HepG2 (cell line): Measurements from ENCODE around the gene CPVL. TPM values are rescaled to one million over a fixed set of nuclear protein-coding genes. Genes with fewer than 3 reads are reported as not detected.

ENCODE experiments used
- CAMTA2 ChIP-seq: sonication (generic); formaldehyde crosslinking; IDR thresholded peaks from 2 replicates; pipeline ENCODE4 v1.4.0; 2020; ENCODE audit warnings: mild to moderate bottlenecking, missing genetic modification reagents, borderline replicate concordance
- EHMT2 ChIP-seq: fragments of 200-600 bp; sonication (generic); IDR thresholded peaks from 2 replicates; pipeline ENCODE4 v1.7.0; 2017; ENCODE audit warnings: antibody characterized with exemption, low read depth, low read length, borderline replicate concordance
- KMT2A ChIP-seq: sonication (generic); formaldehyde crosslinking; IDR thresholded peaks from 2 replicates; pipeline ENCODE4 v1.4.0; 2020; ENCODE audit warnings: missing genetic modification reagents
- MIXL1 ChIP-seq: IDR thresholded peaks from 2 replicates; pipeline ENCODE4 v1.6.1; 2016
- NR1H2 ChIP-seq: sonication (generic); formaldehyde crosslinking; IDR thresholded peaks from 2 replicates; pipeline ENCODE4 v1.8.1; 2022; ENCODE audit warnings: low read depth, missing genetic modification reagents, borderline replicate concordance
- POGZ ChIP-seq: sonication (generic); formaldehyde crosslinking; IDR thresholded peaks from 2 replicates; pipeline ENCODE4 v1.4.0; 2020; ENCODE audit warnings: mild to moderate bottlenecking, missing genetic modification reagents
- RBFOX2 ChIP-seq: fragments of 200-400 bp; formaldehyde crosslinking; IDR thresholded peaks from 2 replicates; pipeline ENCODE4 v1.6.1; 2017; ENCODE audit warnings: low read depth, mild to moderate bottlenecking, low read length
- SP2 ChIP-seq: sonication (generic); formaldehyde crosslinking; IDR thresholded peaks from 2 replicates; pipeline ENCODE4 v1.5.1; 2020; ENCODE audit warnings: mild to moderate bottlenecking, missing genetic modification reagents
- SRSF4 ChIP-seq: fragments of 200-400 bp; formaldehyde crosslinking; IDR thresholded peaks from one replicate; pipeline ENCODE4 v1.6.1; 2018; ENCODE audit warnings: mild to moderate bottlenecking, low read depth, low read length, moderate library complexity; ENCODE audit not compliant: poor library complexity, severe bottlenecking
- ZMYM2 ChIP-seq: sonication (generic); formaldehyde crosslinking; IDR thresholded peaks from 2 replicates; pipeline ENCODE4 v1.8.0; 2022; ENCODE audit warnings: mild to moderate bottlenecking, missing genetic modification reagents
- ZMYM4 ChIP-seq: sonication (generic); formaldehyde crosslinking; IDR thresholded peaks from 2 replicates; pipeline ENCODE4 v1.8.1; 2023; ENCODE audit warnings: mild to moderate bottlenecking, missing genetic modification reagents
- polyA plus RNA-seq, 8 experiments: library from polyadenylated mRNA; depleted of rRNA in 3 of 8; stranded (reverse) in 7 of 8; unstranded in 1 of 8; fragments of >200 nt; fragmentation: Illumina TruSeq in 4 of 8; extraction: Trizol in 4 of 8; gene quantifications; 2 replicates each; pipeline versions ENCODE4 v1.2.1 to v1.2.3, GENCODE V29; 2011 to 2016; ENCODE audit warnings: low read depth in 4 of 8, missing spikeins in 1 of 8, mixed read lengths in 1 of 8; ENCODE audit not compliant: insufficient read depth in 1 of 8
- total RNA-seq, 5 experiments: library from RNA; depleted of rRNA; stranded (reverse); fragments of >200 nt; fragmentation: Illumina TruSeq; extraction: Trizol; gene quantifications; 2 replicates each; pipeline ENCODE4 v1.2.3, GENCODE V29; 2016; ENCODE audit warnings: low read depth in 1 of 5
- TF ChIP-seq, protein P1 (sequence below), 2 experiments: sonication (generic) in 1 of 2; formaldehyde crosslinking in 1 of 2; IDR thresholded peaks; 2 replicates each; pipeline versions ENCODE4 v1.4.0 to v1.6.1; 2018 to 2020; ENCODE audit warnings: missing genetic modification reagents in 2 of 2, borderline replicate concordance in 1 of 2, low read depth in 1 of 2, mild to moderate bottlenecking in 1 of 2, missing biosample characterization in 1 of 2
- TF ChIP-seq, protein P2 (sequence below): IDR thresholded peaks from 2 replicates; pipeline ENCODE4 v1.6.1; 2016; ENCODE audit warnings: missing compliant biosample characterization, missing genetic modification reagents, borderline replicate concordance
- TF ChIP-seq, protein P3 (sequence below): sonication (generic); formaldehyde crosslinking; IDR thresholded peaks from 2 replicates; pipeline ENCODE4 v1.5.0; 2020; ENCODE audit warnings: mild to moderate bottlenecking, missing genetic modification reagents, borderline replicate concordance
- TF ChIP-seq, protein P4 (sequence below): sonication (generic); formaldehyde crosslinking; IDR thresholded peaks from 2 replicates; pipeline ENCODE4 v1.4.0; 2020; ENCODE audit warnings: missing genetic modification reagents

CPVL gene
- total and polyA plus RNA-seq, 2 of the 13 experiments (the other 11 are each of a cell fraction or from before 2014, with no cell fraction given), result 59.2 to 294 TPM

DNA sequence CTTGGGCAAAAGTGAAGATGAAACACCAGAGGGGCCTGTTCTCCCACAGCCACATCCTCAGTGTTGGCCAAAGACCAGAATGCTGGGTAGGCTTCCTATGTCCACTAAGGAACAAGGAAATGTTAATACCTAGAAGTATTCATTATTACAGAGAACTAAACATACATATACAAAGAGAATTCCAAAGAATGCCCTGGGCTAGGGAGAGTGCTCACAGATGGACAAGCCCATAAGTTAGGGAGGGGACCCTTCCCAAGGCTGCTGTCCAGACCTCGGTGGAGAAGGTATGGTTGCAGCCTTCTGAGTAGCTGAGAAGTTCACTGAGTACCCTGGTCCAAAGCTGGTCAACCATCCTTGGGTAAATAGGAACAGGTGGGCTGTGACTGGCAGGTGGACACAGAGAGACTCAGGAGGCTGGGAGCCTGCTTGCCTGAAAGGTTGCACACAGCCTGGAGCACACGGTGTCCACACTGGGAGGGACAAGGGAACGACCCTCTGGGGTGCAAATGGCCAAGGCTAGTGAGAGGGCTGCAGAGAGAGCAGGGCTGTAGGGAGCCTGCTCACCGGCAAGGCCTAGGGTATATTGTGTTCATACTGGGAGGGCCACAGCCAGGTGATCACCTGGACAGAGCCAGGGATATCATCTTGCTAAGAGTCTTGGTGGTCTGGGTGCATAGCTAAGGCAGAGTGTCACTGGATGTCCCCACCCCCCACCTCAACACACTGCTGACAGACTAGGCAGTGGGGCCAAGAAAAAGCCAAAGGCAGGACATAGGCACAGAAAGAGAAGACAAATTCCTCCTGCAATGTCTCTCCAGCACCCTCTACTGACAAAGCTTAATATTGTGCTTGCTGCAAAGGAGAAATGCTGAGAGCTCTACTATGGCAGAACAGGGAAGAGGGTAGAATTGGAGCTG is 40.3 kb downstream of the CPVL start (continued):
- TF ChIP-seq, protein P1, sequence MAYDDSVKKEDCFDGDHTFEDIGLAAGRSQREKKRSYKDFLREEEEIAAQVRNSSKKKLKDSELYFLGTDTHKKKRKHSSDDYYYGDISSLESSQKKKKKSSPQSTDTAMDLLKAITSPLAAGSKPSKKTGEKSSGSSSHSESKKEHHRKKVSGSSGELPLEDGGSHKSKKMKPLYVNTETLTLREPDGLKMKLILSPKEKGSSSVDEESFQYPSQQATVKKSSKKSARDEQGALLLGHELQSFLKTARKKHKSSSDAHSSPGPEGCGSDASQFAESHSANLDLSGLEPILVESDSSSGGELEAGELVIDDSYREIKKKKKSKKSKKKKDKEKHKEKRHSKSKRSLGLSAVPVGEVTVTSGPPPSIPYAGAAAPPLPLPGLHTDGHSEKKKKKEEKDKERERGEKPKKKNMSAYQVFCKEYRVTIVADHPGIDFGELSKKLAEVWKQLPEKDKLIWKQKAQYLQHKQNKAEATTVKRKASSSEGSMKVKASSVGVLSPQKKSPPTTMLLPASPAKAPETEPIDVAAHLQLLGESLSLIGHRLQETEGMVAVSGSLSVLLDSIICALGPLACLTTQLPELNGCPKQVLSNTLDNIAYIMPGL (CRISPR knock-in tag; IDR thresholded peaks at IDR 0.05; ENCODE audit: borderline replicate concordance in 1 of 2, low read depth in 1 of 2), result no peak
- no peak for TF ChIP-seq NR1H2 (CRISPR knock-in tag)
- TF ChIP-seq KMT2A (CRISPR knock-in tag), result no peak
- no peak for TF ChIP-seq POGZ
- TF ChIP-seq RBFOX2, result no peak
- TF ChIP-seq ZMYM4 (CRISPR knock-in tag), result 0 out of 2 replicates have a peak, but pooled peaks have one; percentile 30
- TF ChIP-seq CAMTA2, result no peak
- TF ChIP-seq ZMYM2 (CRISPR knock-in tag), result no peak
- TF ChIP-seq EHMT2, result no peak
- TF ChIP-seq MIXL1 (CRISPR knock-in tag), result peak; percentile 30; the same call in 1 of the 2 replicates
- no peak for TF ChIP-seq SRSF4
- TF ChIP-seq, protein P2, sequence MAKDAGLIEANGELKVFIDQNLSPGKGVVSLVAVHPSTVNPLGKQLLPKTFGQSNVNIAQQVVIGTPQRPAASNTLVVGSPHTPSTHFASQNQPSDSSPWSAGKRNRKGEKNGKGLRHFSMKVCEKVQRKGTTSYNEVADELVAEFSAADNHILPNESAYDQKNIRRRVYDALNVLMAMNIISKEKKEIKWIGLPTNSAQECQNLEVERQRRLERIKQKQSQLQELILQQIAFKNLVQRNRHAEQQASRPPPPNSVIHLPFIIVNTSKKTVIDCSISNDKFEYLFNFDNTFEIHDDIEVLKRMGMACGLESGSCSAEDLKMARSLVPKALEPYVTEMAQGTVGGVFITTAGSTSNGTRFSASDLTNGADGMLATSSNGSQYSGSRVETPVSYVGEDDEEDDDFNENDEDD (CRISPR knock-in tag), result no peak
- TF ChIP-seq, protein P3, sequence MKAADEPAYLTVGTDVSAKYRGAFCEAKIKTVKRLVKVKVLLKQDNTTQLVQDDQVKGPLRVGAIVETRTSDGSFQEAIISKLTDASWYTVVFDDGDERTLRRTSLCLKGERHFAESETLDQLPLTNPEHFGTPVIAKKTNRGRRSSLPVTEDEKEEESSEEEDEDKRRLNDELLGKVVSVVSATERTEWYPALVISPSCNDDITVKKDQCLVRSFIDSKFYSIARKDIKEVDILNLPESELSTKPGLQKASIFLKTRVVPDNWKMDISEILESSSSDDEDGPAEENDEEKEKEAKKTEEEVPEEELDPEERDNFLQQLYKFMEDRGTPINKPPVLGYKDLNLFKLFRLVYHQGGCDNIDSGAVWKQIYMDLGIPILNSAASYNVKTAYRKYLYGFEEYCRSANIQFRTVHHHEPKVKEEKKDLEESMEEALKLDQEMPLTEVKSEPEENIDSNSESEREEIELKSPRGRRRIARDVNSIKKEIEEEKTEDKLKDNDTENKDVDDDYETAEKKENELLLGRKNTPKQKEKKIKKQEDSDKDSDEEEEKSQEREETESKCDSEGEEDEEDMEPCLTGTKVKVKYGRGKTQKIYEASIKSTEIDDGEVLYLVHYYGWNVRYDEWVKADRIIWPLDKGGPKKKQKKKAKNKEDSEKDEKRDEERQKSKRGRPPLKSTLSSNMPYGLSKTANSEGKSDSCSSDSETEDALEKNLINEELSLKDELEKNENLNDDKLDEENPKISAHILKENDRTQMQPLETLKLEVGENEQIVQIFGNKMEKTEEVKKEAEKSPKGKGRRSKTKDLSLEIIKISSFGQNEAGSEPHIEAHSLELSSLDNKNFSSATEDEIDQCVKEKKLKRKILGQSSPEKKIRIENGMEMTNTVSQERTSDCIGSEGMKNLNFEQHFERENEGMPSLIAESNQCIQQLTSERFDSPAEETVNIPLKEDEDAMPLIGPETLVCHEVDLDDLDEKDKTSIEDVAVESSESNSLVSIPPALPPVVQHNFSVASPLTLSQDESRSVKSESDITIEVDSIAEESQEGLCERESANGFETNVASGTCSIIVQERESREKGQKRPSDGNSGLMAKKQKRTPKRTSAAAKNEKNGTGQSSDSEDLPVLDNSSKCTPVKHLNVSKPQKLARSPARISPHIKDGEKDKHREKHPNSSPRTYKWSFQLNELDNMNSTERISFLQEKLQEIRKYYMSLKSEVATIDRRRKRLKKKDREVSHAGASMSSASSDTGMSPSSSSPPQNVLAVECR, result 0 out of 2 replicates have a peak, but pooled peaks have one; percentile 32
- TF ChIP-seq, protein P4, sequence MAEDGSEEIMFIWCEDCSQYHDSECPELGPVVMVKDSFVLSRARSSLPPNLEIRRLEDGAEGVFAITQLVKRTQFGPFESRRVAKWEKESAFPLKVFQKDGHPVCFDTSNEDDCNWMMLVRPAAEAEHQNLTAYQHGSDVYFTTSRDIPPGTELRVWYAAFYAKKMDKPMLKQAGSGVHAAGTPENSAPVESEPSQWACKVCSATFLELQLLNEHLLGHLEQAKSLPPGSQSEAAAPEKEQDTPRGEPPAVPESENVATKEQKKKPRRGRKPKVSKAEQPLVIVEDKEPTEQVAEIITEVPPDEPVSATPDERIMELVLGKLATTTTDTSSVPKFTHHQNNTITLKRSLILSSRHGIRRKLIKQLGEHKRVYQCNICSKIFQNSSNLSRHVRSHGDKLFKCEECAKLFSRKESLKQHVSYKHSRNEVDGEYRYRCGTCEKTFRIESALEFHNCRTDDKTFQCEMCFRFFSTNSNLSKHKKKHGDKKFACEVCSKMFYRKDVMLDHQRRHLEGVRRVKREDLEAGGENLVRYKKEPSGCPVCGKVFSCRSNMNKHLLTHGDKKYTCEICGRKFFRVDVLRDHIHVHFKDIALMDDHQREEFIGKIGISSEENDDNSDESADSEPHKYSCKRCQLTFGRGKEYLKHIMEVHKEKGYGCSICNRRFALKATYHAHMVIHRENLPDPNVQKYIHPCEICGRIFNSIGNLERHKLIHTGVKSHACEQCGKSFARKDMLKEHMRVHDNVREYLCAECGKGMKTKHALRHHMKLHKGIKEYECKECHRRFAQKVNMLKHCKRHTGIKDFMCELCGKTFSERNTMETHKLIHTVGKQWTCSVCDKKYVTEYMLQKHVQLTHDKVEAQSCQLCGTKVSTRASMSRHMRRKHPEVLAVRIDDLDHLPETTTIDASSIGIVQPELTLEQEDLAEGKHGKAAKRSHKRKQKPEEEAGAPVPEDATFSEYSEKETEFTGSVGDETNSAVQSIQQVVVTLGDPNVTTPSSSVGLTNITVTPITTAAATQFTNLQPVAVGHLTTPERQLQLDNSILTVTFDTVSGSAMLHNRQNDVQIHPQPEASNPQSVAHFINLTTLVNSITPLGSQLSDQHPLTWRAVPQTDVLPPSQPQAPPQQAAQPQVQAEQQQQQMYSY (CRISPR knock-in tag), result no peak
- no peak for TF ChIP-seq SP2 (CRISPR knock-in tag)
